Stimulated activated CD4-positive, alpha-beta T cell treated with anti-CD3 and anti-CD28 coated beads, Interleukin-12 subunit alpha, Interleukin-12 subunit beta, amount 100 ng/mL, for 4 hours (primary cell): ENCODE results near the gene ABCC5.
"Not testable (repeated sequence)": the region's sequence is repeated elsewhere in the genome, so short reads cannot be mapped to it uniquely, and the experiment has no call there.

ENCODE experiments used
- DNase-seq: peaks from one replicate; pipeline ENCODE4 v3.0.0-alpha.2; 2020

The ABCC5 gene

DNA sequence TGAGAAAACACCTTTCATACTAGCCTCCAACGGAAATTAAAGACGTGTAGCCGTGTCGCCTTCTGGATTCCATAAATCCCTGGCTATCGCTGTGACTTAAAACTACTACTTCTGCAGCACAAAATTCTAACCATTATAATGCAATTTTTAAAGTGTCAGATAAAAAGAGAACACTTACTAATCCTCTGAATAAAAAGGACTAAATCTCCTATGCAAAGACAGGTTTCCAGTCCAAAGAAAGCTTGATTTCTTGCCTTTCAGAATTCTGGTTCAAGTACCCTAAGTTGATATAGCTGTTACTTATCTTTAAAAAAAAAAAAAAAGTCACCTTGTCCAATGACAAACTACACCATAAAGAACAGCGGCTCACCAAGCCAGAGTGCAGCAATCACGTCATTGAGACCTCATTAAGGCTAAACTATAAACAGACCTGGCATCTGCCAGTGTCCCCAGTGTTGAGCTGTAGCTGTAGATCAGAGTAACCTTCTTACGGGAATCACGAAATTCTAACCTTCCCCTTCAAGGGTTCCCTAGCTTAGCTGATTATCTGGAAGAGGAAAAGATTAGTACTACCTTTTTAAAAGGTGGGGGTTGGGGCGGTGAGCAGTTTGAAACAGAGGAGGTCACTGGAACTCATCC, 2.2 kb downstream of the ABCC5 start:
- DNase-seq, result no peak

DNA sequence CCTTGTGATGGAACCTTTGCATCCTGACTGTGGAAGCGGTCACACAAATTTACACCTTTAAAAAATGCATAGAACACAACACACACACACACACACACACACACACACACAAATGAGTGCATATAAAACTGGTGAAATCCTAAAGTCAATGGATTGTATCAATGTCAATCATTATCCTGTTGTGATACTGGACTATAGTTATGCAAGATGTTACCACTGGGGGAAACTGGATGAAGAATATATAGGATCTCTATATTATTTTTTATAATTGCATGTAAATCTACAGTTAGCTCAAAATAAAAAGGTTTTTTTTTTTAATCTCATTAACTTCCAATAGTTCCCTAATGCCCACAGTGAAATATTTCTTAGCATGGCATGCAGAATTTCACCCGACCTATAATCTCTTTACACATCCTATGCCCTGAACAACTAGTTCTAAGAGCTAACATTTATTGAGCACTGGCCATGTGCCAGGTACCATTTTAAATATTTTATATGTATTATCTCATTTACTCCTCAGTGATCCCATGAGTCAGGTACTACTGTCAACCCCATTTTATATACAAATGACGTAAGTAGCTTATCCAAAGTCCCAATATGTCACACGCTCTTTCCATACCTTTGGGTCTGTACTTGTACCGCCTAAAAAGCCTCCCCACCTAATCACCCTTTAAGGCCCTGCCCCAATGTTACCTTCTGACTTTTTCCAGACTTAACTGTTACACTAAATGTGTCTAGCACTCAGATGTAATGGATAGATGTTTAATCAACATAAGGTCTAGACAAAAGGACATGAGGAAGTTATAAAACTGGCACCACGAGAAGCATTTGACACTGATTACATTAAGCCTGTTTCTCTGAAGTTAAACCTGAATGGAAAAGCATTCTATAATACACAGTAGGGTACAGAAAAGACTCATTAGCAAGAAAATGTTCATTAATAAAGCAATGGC, 5.5 kb downstream of the ABCC5 start:
- no peak for DNase-seq

DNA sequence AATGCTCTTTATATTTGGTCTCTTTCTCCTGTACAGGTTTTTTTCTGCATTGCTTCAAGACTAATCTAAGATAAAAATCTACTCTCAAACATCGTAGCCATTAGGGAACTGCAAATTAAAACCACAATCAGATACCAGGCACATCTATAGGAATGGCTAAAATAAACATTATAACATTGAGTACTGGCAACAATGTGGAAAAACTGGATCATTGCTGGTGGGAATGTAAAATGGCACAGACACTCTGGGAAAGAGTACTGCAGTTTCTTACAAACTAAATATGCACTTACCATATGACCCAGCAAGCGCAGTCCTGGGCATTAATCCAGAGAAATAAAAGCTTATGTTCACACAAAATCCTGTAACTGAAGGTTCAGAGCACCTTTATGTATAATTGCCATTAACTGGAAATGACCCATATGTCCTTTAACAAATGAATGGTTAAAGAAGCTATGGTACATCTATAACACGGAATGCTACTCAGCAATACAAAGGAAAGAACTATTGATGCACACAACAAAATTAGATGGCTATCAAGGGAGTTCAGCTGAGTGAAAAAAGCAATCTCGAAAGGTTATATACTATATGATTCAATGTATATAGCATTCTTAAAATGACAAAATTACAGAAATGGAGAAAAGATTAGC, 6.3 kb downstream of the ABCC5 start:
- DNase-seq, result no peak

DNA sequence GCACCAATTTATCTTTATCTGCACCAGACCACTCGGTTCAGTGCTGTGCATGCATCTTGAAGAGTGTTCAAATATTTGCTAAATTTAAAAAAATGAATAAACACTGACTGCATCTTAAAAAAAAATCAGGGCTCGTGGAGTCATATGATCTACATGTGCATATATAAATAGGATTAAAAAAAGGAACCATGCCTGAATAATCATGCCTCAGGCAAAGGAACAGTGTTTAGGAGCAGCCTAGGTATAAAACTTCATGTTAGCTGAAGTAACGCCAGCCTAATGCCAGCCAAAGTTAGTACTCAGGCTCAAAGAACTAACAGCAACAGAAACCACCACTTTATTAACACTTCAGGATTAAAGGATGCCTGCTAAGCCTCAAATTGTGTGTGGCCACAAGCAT, 9.5 kb downstream of the ABCC5 start:
- no peak for DNase-seq

DNA sequence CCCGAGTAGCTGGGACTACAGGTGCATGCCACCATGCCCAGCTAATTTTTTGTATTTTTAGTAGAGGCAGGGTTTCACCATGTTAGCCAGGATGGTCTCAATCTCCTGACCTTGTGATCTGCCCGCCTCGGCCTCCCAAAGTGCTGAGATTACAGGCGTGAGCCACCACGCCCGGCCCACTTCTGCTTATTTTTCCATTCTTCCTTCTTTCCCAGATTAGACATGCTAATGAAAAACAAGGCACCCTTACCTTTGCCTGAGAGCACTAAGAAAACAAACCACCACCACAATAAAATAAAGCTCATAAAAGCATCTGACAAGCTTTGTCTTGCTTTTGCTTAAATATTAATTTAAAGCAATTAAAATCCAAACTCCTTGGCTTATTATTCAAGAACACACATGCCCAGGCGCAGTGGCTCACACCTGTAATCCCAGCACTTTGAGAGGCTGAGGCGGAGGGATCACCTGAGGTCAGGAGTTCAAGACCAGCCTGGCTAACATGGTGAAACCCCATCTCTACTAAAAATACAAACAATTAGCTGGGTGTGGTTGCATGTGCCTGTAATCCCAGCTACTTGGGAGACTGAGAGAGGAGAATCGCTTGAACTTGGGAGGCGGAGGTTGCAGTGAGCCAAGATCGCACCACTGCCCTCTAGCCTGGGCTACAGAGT, 10.4 kb downstream of the ABCC5 start:
- not testable (repeated sequence) for DNase-seq

DNA sequence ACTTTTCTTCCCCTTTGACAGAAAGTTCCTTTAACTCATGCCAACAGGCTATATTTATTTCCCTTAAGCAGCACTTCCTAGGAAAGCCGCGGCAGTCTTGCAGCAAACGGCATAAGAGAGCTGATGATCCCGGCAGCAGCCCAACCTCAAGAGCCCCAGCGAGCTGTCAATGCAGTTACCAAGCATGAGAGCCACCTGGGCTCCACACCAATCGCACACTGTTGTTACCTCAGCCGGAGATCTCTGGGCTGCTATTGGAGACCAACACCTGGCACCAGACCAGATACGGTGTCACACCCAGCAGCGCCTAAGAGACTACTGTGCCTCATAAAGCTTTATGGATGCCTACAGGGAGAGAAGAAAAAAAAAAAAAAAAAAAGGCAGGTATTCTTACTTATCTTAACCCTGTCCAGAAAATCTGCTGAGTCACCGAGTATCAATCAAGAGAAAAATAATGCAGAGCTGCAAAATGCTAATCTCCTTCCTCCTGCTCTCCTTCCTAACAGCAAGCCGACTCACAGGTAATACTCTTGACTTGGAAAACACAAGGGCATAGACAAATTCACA, 11.7 kb downstream of the ABCC5 start:
- DNase-seq, result no peak

DNA sequence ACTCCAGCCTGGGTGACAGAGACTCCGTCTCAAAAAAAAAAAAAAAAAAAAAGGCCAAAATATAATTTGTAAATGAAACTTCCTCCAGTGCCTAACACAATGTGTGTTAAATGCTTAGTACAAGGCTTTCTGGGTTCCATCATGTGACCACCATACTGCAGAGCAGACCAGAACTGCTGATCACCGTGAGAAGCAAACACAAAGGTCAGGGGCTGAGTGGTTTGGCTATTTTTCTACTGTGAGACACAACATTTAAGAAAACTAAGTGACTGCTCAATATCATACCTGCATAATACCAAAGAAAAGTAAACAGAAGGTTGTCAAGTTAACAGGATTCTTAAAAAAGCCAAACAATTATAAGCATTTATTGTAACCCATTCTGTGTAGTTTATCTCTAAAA, 13.2 kb downstream of the ABCC5 start:
- no peak for DNase-seq

DNA sequence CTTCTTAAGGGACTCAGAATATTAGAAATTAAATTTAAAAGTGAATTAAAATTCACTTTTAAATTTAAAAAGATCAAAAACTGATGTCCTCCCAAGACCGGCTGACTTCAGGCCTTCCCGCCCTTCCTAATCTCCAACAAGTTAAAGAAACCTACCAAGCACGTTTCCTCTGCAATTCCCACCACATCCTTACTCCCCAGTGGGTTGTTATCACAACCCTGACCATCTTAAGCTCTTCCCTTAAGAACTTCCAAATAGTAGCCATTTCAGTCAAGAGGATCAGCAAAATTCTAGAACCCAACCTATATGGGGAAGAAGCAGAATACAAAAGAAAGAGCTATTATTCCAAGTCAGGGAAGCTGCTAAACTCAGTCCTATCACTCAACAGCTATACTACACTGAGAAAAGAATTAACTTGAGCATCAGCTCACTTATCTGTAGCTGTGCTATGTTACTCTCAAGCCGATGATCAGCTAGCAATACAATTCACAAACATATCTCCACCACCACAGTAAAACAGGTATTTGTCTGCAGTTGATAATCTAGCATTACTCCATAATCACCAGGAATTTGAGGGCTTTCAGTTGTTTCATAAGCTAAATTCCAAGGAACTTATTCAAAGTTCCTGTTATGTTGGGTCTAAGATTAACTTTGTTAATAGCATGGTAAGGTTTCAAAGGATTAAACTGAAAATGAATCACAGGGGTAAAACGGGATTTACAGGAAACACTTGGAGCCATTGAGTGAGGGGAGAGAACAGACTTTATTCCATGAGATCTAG, 14.3 kb downstream of the ABCC5 start:
- no peak for DNase-seq

DNA sequence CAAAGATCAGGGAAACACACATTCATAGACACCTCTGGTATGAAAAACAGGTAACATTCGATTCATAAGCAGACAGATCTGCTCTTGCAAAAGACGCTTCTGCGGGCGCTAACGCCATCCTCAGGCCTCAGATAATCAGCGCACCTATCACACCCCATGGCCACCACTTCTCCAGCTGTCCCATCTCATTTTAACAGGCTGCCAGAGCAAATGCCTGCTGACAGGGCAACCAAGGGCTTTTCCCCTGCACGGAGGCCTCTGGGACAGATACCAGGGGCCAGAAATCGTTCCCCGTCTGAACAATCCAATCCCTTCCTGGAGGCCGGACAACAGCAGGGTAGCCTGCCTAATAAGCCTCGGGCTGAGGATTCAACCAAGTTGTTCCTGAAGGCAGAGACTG, 15.2 kb downstream of the ABCC5 start:
- DNase-seq, result no peak

DNA sequence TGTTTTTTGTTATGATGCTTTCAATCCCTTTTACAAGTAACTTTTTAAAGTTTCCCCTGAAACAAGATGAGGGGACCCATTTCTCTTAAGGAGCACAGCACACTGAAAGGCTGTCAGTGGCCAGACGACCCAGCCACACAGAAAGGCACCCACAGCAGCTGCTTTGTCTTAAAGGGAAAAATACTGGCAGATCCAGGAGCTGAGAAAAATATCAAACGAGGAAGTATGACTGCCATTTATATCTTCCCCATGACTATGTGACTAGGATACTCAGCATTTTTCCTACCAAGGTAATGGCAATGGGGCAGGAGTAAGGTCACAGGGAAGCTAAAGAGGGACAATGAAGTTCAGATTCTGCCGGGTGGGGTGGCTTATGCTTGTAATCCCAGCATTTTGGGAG, 15.9 kb downstream of the ABCC5 start:
- no peak for DNase-seq

DNA sequence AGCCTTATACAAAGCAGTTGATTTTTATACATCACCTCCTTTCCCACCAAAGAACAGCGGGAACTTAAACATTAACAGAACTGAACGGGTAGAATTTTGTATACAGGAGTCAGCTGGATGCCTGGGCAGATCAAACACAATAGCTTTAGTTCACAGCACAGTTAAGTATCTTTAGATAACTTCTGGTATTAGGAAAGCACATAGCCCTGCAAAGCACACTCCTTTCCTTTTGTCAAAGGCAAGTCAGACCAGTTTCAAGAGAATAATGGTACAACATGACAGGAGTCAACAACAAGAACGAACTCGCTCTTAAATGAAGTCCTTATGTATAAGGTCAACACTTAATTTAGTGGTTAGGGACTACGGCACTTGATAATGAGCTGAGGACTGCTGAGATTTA, 26.3 kb downstream of the ABCC5 start:
- DNase-seq, result no peak

DNA sequence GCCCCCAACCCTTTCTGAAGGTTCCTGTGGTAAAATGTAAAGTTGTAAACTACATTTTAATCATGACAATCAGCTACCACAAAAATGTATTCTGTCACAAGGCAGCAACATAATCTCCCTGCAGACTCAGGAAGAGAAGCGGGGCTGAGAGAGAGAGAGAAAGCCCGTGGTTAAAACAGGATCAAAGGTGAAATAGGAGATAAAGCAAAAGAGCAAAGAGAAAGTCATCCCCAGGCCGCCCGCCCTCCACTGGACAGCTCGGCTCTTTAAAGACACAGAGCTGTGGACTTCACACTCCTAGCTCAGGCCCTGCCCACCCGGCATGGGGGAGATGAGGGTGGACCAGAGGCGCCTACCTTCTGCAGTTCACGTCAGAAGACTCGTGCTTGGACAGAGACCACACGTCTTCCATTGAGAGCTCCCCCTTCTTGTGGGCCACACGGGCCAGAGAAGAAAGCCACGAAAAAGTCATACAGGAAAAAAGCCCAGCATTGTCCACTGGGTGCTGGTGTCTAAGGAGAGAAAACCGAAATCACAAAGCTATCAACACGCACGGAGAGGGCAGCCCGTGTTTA, 29.4 kb downstream of the ABCC5 start:
- no peak for DNase-seq

DNA sequence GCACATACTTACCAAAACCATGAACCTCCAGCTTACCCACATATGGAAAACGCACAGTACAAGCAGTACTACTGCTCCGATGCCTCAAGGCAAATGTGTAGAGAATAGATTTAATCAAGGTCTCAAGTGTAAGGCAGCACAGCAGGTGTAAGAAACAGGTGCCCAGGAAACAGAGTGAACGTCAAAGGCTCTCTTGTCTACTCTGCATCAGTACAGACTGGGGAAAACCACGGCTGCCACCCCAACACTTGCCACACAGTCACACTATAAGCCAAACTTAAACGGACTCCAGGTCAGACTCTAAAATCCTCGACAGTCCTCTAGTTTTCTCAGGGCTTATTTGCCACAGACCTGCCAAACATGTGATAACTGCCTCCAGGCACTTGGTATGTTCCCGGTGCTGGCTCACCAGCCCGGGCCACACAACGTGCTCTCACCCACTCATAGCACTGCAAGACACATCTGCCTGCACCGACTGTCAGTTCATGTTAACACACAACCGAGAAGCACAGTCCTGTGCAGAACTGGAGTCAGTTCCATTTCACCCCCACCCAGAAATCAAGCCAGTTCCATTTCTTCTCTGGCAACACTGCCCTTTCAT, 30.6 kb downstream of the ABCC5 start:
- no peak for DNase-seq

DNA sequence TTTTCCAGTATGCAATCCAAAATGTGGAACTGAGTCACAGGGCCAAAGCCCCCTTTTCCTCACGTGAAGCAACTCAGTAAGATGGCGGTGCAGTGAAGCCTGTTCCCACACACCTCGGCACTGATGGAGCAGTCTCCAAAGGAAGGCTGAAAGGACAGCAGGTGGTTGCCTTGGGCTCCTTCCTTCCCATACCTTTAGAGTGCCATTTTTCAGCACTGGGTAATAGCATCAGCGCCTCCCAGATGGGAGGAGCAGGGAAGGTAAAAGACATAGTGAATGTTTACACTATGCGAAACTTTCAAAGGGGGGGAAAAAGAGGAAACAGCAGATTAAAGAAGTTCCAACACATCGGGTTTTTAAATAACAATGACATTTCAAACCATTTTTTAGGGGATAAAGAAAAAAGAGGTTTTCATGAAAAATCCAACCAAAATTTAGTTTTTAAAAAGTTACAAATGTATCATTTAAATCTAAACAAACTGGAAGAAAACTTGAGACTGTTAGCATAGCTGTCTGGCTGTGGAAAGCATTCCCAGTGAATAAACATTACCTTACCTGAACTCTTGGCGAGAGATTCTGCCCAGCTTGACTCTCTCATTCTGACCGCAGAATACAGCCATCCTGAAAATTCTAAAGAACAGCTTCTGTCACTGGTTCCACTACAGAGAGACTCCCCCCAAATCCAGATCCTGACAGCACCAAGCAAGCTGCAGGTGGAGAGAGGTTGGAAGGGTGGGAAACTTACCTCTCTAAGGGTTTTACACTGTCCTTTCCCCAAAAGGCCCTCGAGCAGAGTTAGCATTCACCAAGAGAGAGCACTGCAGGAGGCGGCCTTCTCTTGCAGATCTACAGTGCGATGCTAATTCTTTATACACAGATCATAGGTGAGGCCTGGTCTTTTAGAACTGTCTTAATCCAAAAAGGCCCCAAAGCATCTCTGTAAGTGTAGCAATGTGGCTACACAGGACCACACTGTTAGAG, 32.6 kb downstream of the ABCC5 start:
- DNase-seq, result no peak

DNA sequence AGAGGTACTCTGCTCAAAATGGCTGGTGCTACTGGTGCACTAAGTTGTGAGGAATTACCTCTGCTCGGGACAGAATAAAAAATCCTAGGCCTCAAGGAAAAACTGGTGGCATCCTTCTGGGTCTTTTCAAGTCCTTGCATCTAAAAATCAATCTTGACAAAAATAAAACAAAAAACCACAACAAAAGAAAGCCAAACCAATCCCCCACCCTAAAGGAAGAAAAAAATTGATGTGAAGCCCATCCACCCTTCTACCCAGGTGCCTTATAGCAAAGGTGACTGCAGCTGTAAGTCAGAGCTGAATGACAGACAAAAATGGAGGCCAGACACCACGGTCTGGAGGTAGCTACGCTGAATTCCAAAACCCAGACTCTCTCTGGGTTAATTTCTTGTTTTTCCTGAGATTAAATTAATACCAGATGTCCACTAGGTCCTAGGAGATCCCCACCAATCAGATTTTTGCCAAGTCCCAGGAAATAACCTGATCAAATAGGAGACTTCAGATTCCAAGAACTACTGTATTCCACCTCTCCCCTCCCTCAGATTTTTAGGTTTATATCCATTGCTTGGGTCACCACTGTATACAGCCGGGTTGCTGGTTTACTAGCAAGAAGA, 33.5 kb downstream of the ABCC5 start:
- DNase-seq, result no peak

DNA sequence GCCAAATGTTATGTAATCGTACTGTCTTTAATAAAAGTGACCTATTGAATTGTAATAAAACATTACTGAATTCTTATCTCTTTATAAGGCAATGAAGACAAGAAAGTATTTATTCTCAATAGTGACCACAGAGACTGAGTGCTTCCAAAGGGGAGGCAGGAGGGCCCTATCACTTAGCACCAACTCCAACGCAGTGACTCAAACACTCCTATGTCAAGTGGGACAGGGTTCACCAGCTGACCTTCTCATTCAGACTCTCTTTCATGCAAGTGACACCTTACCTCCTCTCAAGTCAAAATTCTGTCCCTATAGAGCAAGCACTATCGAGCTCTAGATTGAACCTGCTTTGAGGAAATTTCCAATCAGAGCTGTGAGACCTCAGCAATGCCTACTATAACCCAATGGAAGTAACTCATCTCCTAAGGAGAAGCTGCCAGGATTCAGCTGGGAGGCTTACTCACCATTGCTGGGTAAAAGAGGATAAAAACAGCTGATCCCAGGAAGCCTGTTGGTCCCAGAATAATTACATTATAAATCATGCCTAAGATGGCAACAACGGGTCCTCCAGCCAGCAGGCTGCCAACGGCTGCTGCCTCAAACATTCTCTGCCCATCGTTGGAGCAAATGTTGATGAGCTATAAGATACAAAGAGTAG, 35.6 kb downstream of the ABCC5 start:
- no peak for DNase-seq

DNA sequence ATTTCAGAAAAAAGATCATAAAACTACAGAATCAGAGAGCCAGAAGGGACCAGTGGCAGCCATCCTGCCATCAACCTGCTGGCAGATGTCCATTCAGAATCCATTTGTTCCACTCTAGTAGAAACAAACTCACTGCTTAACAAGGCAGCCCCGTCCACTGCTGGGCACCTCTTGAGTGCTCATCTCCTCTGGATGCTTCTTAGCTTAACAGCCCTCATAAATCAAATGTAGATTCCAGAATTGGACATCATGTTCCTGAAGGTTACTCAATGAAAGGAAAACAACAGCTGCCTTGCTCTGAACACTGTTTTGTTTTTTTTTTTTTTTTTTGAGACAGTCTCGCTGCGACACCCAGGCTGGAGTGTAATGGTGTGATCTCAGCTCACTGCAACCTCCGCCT, 37.3 kb downstream of the ABCC5 start:
- no peak for DNase-seq

DNA sequence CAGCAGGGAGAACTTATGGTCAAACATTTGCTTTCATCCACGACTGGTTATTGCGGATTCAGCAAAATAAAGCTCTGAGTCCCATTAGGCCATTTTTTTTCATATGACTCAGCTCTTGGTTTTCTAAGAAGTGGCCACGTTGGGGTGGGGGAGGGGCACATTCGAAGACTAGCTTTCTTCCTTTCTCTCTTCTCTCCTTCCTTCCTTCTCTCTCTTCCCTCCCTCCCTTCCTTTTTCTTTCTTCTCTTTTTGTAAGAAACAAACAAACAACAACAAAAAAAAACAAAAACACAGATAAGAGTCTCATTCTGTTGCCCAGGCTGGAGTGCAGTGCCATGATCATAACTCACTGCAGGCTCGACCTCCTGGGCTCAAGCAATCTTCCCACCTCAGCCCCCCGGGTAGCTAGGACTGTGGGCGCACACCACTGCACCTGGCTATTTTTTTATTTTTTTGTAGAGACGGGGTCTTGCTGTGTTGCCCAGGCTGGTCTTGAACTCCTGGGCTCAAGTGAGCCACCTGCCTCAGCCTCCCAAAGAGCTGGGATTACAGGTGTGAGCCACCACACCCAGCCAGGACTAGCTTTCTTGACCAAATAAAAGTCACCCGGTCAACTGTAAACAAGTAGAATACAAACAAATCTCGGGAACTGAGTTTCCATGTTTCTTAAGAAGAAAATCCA, 41.6 kb downstream of the ABCC5 start:
- DNase-seq, result no peak
